HepG2 (cell line): Measurements from ENCODE around the gene FUT3. TPM values are rescaled to one million over a fixed set of nuclear protein-coding genes. Genes with fewer than 3 reads are reported as not detected.
"Not testable (repeated sequence)": the region's sequence is repeated elsewhere in the genome, so short reads cannot be mapped to it uniquely, and the experiment has no call there.

ENCODE experiments used
- ATAC-seq: fragments of 200-7000 bp; cut with Tn5 transposase; 3 replicates; pipeline ENCODE4 v1.9.1; 2020; ENCODE audit warnings: mild to moderate bottlenecking, moderate library complexity
- BruUV-seq: library from RNA; stranded (reverse); fragments of 400-500 nt; replicated peaks from 2 replicates; lab custom pipeline; 2021; lab: Mats Ljungman, UMichigan
- CTCF ChIA-PET: fragments of 300-600 bp; formaldehyde crosslinking; extraction: SDS; loops from one replicate; lab custom pipeline; 2021; ENCODE audit warnings: low total read pairs, inconsistent platforms, low intra/inter-chr PET ratio; lab: Yijun Ruan, JAX
- POLR2A ChIA-PET: fragments of 350-600 bp; sonication (Branson Sonifier 250); formaldehyde crosslinking; loops from one replicate; lab custom pipeline; 2020; ENCODE audit warnings: antibody characterized with exemption, inconsistent platforms; lab: Yijun Ruan, JAX
- DNase-seq: peaks from one replicate; pipeline ENCODE4 v3.0.0-alpha.2; 2015; ENCODE audit warnings: low spot score
- FAIRE-seq: peaks from 3 replicates; lab custom pipeline; 2011; peaks lifted over from hg19 to GRCh38; lab: Jason Lieb, UNC
- H2AFZ ChIP-seq: one replicate; pipeline ENCODE4 v1.6.1; 2011; ENCODE audit warnings: low read length, inconsistent platforms
- H3K27ac ChIP-seq: fragments of 300-600 bp; 3 replicates; pipeline ENCODE4 v1.8.0; 2011; ENCODE audit warnings: mixed run types, mild to moderate bottlenecking, mixed read lengths, low read length, inconsistent platforms; ENCODE audit not compliant: insufficient read depth; ENCODE audit errors: extremely low read length
- H3K27me3 ChIP-seq, 2 experiments: fragments of 200-600 bp in 1 of 2; 2 replicates in 1 of 2; 3 replicates in 1 of 2; pipeline versions ENCODE4 v1.6.0 to v1.8.0; 2011; ENCODE audit warnings: low read length in 2 of 2, mild to moderate bottlenecking in 2 of 2, moderate library complexity in 2 of 2, inconsistent platforms in 1 of 2; ENCODE audit not compliant: insufficient read depth in 2 of 2, control insufficient read depth in 1 of 2
- H3K36me3 ChIP-seq, 2 experiments: fragments of 200-600 bp in 1 of 2; replicated peaks in 1 of 2; 2 replicates in 1 of 2; 3 replicates in 1 of 2; pipeline versions ENCODE4 v1.5.1 to v1.8.0; 2011; ENCODE audit warnings: low read length in 2 of 2, inconsistent platforms in 1 of 2; ENCODE audit not compliant: insufficient read depth in 2 of 2, control insufficient read depth in 1 of 2
- H3K4me1 ChIP-seq: 2 replicates; pipeline ENCODE4 v1.5.1; 2012; ENCODE audit warnings: low read length, inconsistent platforms; ENCODE audit not compliant: insufficient read depth
- H3K4me2 ChIP-seq: 2 replicates; pipeline ENCODE4 v1.6.0; 2011; ENCODE audit warnings: low read depth, low read length, inconsistent platforms
- H3K4me3 ChIP-seq, 3 experiments: fragments of 200-600 bp in 1 of 3; sonication (generic), shearing (Covaris generic) in 1 of 3; replicated peaks in 1 of 3; 2 replicates each; pipeline ENCODE4 v1.5.1; 2011 to 2016; ENCODE audit warnings: low read length in 3 of 3, inconsistent platforms in 2 of 3, low read depth in 2 of 3, mild to moderate bottlenecking in 2 of 3, control low read depth in 1 of 3, mixed read lengths in 1 of 3; ENCODE audit not compliant: insufficient read depth in 1 of 3
- H3K79me2 ChIP-seq: one replicate; pipeline ENCODE4 v1.6.1; 2011; ENCODE audit warnings: low read length, inconsistent platforms; ENCODE audit not compliant: insufficient read depth
- H3K9ac ChIP-seq: 2 replicates; pipeline ENCODE4 v1.6.0; 2011; ENCODE audit warnings: mild to moderate bottlenecking, low read depth, low read length, inconsistent platforms; ENCODE audit not compliant: insufficient read depth
- H3K9me3 ChIP-seq: 2 replicates; pipeline ENCODE4 v1.5.1; 2012; ENCODE audit warnings: mild to moderate bottlenecking, low read length
- H4K20me1 ChIP-seq: 2 replicates; pipeline ENCODE4 v1.6.0; 2011; ENCODE audit warnings: inconsistent platforms, mild to moderate bottlenecking, low read length, moderate library complexity; ENCODE audit not compliant: insufficient read depth
- JDP2 ChIP-seq: sonication (generic); formaldehyde crosslinking; IDR thresholded peaks from 2 replicates; pipeline ENCODE4 v1.8.1; 2022; ENCODE audit warnings: missing genetic modification reagents, borderline replicate concordance
- NFKBIZ ChIP-seq: IDR thresholded peaks from 2 replicates; pipeline ENCODE4 v1.6.1; 2018; ENCODE audit warnings: missing genetic modification reagents, missing compliant biosample characterization
- REL ChIP-seq: sonication (generic); formaldehyde crosslinking; conservative IDR thresholded peaks from 2 replicates; pipeline ENCODE4 v1.8.0; 2022; ENCODE audit warnings: mild to moderate bottlenecking, missing genetic modification reagents, moderate library complexity
- REXO4 ChIP-seq: sonication (generic); formaldehyde crosslinking; IDR thresholded peaks from 2 replicates; pipeline ENCODE4 v1.8.0; 2022; ENCODE audit warnings: missing genetic modification reagents, mild to moderate bottlenecking, borderline replicate concordance
- ZKSCAN1 ChIP-seq: fragments of 150-350 bp; IDR thresholded peaks from 2 replicates; pipeline ENCODE4 v1.6.1; 2014; ENCODE audit warnings: low read length
- ZNF256 ChIP-seq: sonication (generic); formaldehyde crosslinking; conservative IDR thresholded peaks from 2 replicates; pipeline ENCODE4 v1.4.0; 2020; ENCODE audit warnings: missing genetic modification reagents
- ZNF543 ChIP-seq: sonication (generic); formaldehyde crosslinking; IDR thresholded peaks from 2 replicates; pipeline ENCODE4 v1.4.0; 2020; ENCODE audit warnings: mild to moderate bottlenecking, missing genetic modification reagents
- WGBS: methylation state at CpG from one replicate; pipeline ENCODE4 v1.1.6; 2017; ENCODE audit warnings: low lambda C conversion rate; 5-methylcytosine and 5-hydroxymethylcytosine counted together
- in situ Hi-C: cut with HindIII; loops from 2 replicates; pipeline ENCODE4 v1.10.0; 2017; ENCODE audit warnings: low pct_unique_long_range_greater_than_20kb; ENCODE audit not compliant: extremely low pct_ligation_motif_present
- intact Hi-C: fragments of 100-400 bp; cut with micrococcal nuclease; formaldehyde crosslinking; loops from one replicate; pipeline ENCODE4 v1.10.0; 2022; ENCODE audit not compliant: unreplicated experiment
- polyA plus RNA-seq, 8 experiments: library from polyadenylated mRNA; depleted of rRNA in 3 of 8; stranded (reverse) in 7 of 8; unstranded in 1 of 8; fragments of >200 nt; fragmentation: Illumina TruSeq in 4 of 8; extraction: Trizol in 4 of 8; gene quantifications; 2 replicates each; pipeline versions ENCODE4 v1.2.1 to v1.2.3, GENCODE V29; 2011 to 2016; ENCODE audit warnings: low read depth in 4 of 8, missing spikeins in 1 of 8, mixed read lengths in 1 of 8; ENCODE audit not compliant: insufficient read depth in 1 of 8
- total RNA-seq, 5 experiments: library from RNA; depleted of rRNA; stranded (reverse); fragments of >200 nt; fragmentation: Illumina TruSeq; extraction: Trizol; gene quantifications; 2 replicates each; pipeline ENCODE4 v1.2.3, GENCODE V29; 2016; ENCODE audit warnings: low read depth in 1 of 5
- TF ChIP-seq, protein P1 (sequence below): sonication (generic); formaldehyde crosslinking; IDR thresholded peaks from 2 replicates; pipeline ENCODE4 v1.5.0; 2020; ENCODE audit warnings: mild to moderate bottlenecking, missing genetic modification reagents
- TF ChIP-seq, protein P2 (sequence below): sonication (generic); formaldehyde crosslinking; conservative IDR thresholded peaks from 2 replicates; pipeline ENCODE4 v1.4.0; 2020; ENCODE audit warnings: missing genetic modification reagents
- TF ChIP-seq, protein P3 (sequence below): IDR thresholded peaks from 2 replicates; pipeline ENCODE4 v1.6.1; 2016; ENCODE audit warnings: low read depth, borderline replicate concordance
- TF ChIP-seq, protein P4 (sequence below): sonication (generic); formaldehyde crosslinking; IDR thresholded peaks from 2 replicates; pipeline ENCODE4 v1.5.0; 2020; ENCODE audit warnings: missing genetic modification reagents

The FUT3 gene
- total and polyA plus RNA-seq, 2 of the 13 experiments (the other 11 are each of a cell fraction or from before 2014, with no cell fraction given) = 0.53 to 1.1 TPM

DNA sequence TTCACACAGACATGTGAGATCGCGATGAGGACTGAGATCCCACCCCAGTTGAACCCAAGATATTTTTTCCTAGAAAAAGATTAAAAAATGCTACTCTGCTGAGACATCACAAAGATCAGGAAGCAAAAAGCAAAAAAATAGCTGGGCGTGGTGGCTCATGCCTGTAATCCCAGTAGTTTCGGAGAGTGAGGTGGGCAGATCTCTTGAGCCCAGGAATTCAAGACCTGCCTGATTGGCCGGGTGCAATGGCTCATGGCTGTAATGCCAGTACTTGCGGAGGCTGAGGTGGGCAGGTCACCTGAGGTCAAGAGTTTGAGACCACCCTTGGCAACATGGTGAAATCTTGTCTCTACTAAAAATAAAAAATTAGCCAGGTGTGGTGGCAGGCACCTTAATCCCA, 1.1 kb downstream of the FUT3 start:
- ATAC-seq (no peak), FAIRE-seq (no peak), DNase-seq (no peak)
- Histone ChIP-seq H3K79me2 (no peaks in the 10 kb centered on the region), H3K27me3 (0 out of 5 replicates have a peak, but pooled peaks cover 0 to 2% of the 10 kb centered on the region in 2 experiments), H3K4me3 (no peak overlapping the region), H3K36me3 (no peaks in the 10 kb centered on the region), H3K4me1 (peaks cover 26% of the 10 kb centered on the region), H4K20me1 (no peaks in the 10 kb centered on the region), H3K4me2 (no peak overlapping the region), H3K9me3 (no peaks in the 10 kb centered on the region), H3K27ac (no peak overlapping the region), H3K9ac (no peak overlapping the region), H2AFZ (no peak overlapping the region)
- intact Hi-C loops (no loop called here), in situ Hi-C loops (no loop called here)
- BruUV-seq = no TSS peak
- WGBS = 80% methylated on average over 6 of the region's 6 CpGs
- ChIA-PET POLR2A (interaction anchor here (3.2 kb wide), 1 partner anchor 11 kb away, joined by 11 read pairs; the partner anchor contains the start of gene FUT6), CTCF (no interaction called here)
- TF ChIP-seq REXO4 (no peak), ZKSCAN1 (no peak), NFKBIZ (CRISPR knock-in tag) (no peak), JDP2 (CRISPR knock-in tag) (no peak), REL (CRISPR knock-in tag) (no peak), ZNF256 (no peak), ZNF543 (CRISPR knock-in tag) (no peak)
- TF ChIP-seq, protein P1, sequence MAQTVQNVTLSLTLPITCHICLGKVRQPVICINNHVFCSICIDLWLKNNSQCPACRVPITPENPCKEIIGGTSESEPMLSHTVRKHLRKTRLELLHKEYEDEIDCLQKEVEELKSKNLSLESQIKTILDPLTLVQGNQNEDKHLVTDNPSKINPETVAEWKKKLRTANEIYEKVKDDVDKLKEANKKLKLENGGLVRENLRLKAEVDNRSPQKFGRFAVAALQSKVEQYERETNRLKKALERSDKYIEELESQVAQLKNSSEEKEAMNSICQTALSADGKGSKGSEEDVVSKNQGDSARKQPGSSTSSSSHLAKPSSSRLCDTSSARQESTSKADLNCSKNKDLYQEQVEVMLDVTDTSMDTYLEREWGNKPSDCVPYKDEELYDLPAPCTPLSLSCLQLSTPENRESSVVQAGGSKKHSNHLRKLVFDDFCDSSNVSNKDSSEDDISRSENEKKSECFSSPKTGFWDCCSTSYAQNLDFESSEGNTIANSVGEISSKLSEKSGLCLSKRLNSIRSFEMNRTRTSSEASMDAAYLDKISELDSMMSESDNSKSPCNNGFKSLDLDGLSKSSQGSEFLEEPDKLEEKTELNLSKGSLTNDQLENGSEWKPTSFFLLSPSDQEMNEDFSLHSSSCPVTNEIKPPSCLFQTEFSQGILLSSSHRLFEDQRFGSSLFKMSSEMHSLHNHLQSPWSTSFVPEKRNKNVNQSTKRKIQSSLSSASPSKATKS (CRISPR knock-in tag) = no peak
- TF ChIP-seq, protein P2, sequence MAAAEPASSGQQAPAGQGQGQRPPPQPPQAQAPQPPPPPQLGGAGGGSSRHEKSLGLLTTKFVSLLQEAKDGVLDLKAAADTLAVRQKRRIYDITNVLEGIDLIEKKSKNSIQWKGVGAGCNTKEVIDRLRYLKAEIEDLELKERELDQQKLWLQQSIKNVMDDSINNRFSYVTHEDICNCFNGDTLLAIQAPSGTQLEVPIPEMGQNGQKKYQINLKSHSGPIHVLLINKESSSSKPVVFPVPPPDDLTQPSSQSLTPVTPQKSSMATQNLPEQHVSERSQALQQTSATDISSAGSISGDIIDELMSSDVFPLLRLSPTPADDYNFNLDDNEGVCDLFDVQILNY (CRISPR knock-in tag) = no peak
- TF ChIP-seq, protein P3, sequence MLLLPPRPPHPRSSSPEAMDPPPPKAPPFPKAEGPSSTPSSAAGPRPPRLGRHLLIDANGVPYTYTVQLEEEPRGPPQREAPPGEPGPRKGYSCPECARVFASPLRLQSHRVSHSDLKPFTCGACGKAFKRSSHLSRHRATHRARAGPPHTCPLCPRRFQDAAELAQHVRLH (CRISPR knock-in tag) = no peak
- TF ChIP-seq, protein P4, sequence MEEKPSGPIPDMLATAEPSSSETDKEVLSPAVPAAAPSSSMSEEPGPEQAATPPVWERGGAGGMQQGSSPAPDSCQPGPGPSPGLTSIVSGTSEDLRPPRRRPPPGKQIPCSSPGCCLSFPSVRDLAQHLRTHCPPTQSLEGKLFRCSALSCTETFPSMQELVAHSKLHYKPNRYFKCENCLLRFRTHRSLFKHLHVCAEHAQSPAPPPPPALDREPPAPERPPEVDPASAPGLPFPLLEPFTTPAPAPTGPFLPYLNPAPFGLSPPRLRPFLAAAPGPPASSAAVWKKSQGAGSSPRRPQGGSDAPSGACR (CRISPR knock-in tag) = no peak

DNA sequence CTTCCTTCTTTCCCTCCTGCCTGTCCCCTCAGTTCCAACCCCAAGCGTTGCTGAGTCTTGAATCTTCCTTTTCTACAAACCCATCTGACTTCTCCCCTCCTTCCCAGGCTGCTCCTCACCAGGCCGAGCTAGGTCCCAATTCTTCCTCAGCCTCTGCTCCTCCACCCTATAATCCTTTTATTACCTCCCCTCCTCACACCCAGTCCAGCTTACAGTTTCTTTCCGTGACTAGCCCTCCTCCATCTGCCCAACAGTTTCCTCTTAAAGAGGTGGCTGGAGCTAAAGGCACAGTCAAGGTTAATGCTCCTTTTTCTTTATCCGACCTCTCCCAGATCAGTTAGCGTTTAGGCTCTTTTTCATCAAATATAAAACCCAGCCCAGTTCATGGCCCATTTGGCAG, 2.6 kb downstream of the FUT3 start:
- POLR2A ChIA-PET = interaction anchor here (3.2 kb wide), 1 partner anchor 9 kb away, joined by 11 read pairs; the partner anchor contains the start of gene FUT6
- FAIRE-seq, H3K9me3 ChIP-seq, H3K4me3 ChIP-seq, BruUV-seq, in situ Hi-C loops, ATAC-seq, H3K27ac ChIP-seq, H3K36me3 ChIP-seq, H3K79me2 ChIP-seq, H2AFZ ChIP-seq, H3K9ac ChIP-seq, CTCF ChIA-PET, H3K27me3 ChIP-seq, DNase-seq, H3K4me2 ChIP-seq, H4K20me1 ChIP-seq, intact Hi-C loops: not testable (repeated sequence)
- peaks cover 33% of the 10 kb centered on the region for H3K4me1 ChIP-seq
- 38% methylated on average over 5 of the region's 5 CpGs for WGBS
